Gastrocnemius medialis (tissue), 4 donors: ENCODE results near the gene NUDT14.

Source experiments
- POLR2A ChIP-seq, 2 donors: fragments of 450-650 bp; IDR thresholded peaks; one replicate each; pipeline ENCODE4 v1.6.1; 2017; ENCODE audit warnings: antibody characterized with exemption in 2 of 2, mild to moderate bottlenecking in 2 of 2, moderate library complexity in 2 of 2
- TF ChIP-seq, protein P1 (sequence below), 5 experiments: fragments of 450-650 bp in 3 of 5; fragments of 200-600 bp in 2 of 5; sonication (generic) in 2 of 5; IDR thresholded peaks in 4 of 5; conservative IDR thresholded peaks in 1 of 5; 1 replicate in 4 of 5; 2 replicates in 1 of 5; pipeline ENCODE4 v1.5.1; 2016 to 2019; ENCODE audit warnings: antibody characterized with exemption in 5 of 5, mild to moderate bottlenecking in 3 of 5, moderate library complexity in 3 of 5

DNA sequence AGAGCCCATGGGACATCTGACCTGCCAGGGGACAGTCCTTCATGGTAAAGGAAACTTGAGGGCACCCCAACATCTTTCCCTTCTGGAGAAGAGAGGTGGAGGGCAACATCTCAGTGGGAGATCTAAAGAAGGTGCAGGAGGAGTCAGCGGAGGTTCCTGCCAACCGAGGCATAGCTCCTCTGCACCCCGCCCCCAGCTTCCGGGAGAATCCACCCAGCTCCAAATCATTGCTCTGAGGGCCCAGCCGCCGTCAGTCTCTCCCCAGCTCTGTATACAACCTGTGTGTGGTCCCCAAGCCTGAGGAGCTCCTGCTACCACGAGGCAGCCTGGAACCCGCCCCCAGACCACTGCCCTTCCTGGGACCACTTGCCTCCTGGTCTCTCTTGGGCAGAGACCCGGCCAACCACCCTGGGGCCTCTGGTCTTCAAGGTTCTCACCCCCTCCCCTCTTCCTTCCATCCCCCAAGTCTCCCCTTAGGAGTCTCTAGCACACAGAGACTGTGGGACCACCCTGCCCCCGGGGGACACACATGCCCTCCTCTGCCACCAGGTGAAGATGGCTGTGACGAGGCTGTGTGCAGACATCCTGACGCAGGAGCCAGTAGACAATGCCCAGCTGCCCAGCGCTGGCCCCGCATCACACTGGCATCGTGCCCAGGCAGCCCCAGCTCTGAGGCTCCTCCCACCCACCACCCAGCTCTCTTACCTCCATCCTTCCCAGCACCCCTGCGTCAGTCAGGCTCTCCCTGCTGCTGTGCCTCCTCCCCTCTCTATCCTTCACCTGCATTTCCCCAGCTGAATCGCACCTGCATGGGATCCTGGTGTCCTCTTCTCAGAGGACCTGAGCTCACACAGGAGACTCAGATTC lies 13.0 kb upstream of the NUDT14 start:
- TF ChIP-seq, protein P1, sequence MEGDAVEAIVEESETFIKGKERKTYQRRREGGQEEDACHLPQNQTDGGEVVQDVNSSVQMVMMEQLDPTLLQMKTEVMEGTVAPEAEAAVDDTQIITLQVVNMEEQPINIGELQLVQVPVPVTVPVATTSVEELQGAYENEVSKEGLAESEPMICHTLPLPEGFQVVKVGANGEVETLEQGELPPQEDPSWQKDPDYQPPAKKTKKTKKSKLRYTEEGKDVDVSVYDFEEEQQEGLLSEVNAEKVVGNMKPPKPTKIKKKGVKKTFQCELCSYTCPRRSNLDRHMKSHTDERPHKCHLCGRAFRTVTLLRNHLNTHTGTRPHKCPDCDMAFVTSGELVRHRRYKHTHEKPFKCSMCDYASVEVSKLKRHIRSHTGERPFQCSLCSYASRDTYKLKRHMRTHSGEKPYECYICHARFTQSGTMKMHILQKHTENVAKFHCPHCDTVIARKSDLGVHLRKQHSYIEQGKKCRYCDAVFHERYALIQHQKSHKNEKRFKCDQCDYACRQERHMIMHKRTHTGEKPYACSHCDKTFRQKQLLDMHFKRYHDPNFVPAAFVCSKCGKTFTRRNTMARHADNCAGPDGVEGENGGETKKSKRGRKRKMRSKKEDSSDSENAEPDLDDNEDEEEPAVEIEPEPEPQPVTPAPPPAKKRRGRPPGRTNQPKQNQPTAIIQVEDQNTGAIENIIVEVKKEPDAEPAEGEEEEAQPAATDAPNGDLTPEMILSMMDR (IDR thresholded peaks at IDR 0.05 in 4 of 5, conservative IDR thresholded peaks at IDR 0.05 in 1 of 5), result no peak
- TF ChIP-seq POLR2A (IDR thresholded peaks at IDR 0.05), result no peak
